GM19043 (cell line): ENCODE data around the gene KLHL6.
"Not testable (repeated sequence)": the region's sequence is repeated elsewhere in the genome, so short reads cannot be mapped to it uniquely, and the experiment has no call there.

Source experiments
- ATAC-seq: cut with Tn5 transposase; IDR thresholded peaks from one replicate; pipeline ENCODE4 v1.9.1; 2021; ENCODE audit warnings: low read depth; ENCODE audit not compliant: unreplicated experiment

Gene KLHL6

GRCh38 chr3:183489455-183490210, 65.9 kb downstream of the KLHL6 start:
- ATAC-seq, result no peak

GRCh38 chr3:183488343-183488742, 67.2 kb downstream of the KLHL6 start:
- no peak for ATAC-seq

DNA sequence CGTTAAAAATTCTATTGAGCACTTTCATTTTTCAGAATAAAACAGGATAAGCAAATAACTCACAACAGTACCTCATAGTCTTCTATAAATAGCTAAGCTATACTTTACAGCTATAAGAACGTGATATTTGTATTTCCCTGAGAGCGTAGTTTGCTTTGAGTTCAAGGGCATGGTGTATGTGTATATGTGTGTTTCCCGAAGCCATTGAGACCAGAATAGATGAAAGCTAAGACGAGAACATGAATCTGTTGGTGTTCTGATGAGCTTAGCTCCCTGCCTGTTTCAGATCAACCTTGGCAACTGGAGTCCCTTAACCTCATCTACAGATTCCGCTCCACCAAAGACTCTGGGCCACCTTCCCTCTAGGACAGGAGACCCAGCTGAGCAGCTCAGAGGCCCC, 67.6 kb downstream of the KLHL6 start:
- ATAC-seq, result no peak

DNA sequence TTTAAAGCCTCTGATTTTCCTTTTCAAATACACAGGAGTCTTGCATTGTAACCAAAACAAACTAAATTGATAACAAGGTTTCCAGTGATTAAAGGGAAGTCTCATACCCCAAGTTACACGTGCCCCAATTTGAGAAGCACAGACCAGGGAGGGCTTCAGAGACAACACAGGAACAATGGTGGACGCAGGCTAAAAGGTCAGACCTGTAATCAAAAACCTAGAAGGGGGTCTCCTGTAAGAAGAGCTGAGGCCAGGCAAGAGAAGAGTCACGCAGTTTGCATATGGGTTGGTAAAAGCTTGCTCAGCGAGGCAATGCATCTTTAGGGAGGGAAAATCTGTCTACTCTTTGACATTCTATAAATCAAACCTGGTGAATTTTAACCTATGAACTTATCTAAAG, 68.5 kb downstream of the KLHL6 start:
- no peak for ATAC-seq

DNA sequence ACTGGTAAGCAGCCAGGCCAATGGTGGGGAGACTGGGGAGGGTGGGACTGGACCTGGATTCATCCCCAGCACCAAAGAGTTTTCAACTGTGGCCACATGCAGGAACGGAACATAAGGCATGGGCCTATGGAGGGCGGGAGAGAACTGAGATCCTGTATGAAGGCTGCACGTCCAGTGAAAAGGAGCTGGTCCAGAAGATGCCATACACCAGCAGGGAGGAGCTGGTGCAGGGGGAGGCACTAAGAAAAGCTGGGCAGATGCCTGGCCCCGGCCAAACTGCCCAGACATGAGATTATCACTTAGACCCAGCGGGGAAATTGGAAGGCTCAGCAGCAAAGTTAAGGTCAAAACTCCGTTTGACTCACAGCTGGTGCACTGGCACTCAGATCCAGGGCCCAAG, 69.0 kb downstream of the KLHL6 start:
- no peak for ATAC-seq

- ATAC-seq, result no peak
Measured at GRCh38 chr3:183485585-183485984, 69.9 kb downstream of the KLHL6 start.

DNA sequence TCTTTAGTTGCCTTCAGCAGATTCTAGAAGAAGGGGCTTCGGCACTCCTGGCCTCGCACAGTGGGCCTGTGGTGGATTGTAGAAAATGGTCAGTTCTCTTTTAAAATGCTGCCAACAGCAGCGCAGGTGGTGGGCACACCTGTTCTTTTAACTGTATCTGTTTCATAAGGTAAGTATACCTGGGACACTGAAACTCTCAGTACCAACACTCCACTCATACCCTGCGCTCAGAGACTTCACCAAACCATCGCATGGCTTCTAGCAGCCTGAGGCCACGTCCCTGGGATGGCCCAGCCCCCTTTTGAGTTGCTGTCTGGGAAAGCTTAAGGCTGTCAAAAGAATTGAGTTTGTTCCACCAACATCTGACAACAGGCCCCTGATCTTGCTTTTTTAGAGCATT, 70.4 kb downstream of the KLHL6 start:
- no peak for ATAC-seq

- ATAC-seq, result no peak
Measured at GRCh38 chr3:183484431-183485075, 71.0 kb downstream of the KLHL6 start.

- no peak for ATAC-seq
Measured at GRCh38 chr3:183481582-183481981, 73.9 kb downstream of the KLHL6 start.

DNA sequence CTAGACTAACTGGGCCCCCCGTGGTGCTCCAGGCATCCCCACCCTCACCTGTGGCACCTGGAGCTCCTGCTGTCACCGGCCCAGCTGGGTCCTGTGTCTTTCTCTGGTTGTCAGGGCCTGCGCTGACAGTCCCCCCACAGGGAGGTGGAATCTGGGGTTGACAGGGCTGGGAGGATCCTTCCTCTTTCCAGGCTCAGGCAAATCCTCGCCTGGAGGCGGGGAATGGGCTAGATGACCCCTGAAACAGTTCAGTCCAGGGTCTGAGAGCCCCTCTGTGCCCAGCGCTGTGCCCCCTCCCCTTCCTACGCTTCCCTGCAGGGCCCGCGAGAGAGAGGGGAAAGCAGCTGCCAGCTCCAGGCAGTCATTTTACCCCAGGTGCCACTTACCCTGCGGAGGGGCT, 77.0 kb downstream of the KLHL6 start:
- no peak for ATAC-seq

DNA sequence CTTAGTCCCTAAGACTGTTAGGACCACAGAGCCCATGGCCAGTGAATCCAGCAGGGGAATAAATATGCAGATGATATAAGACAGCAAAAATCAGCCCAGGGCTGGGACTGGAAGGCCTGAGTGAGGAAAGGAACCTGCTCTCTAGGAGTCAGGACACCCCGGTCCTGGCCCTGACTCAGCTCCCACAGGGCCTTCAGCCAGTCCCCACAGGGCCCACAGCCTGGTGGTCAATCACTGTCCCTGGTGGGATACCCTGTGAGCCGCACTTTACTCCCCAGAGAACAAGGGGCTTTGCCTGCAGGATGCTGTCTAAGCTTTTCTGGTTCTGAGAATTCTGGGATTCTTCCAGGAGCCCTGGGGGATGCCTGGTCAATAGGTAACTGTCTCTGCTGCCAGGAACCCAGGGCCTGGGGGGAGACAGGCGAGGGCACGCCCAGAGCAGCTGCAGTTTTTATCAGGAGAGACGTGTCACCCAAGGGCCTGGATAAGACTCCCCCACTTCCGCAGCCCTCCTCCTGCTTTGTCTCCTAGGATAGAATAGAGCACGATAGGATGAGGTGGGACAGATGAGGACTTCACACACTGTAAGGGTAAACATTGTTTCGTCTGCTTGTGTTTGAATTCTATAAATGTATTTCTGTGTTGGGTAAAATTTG, 77.6 kb downstream of the KLHL6 start:
- ATAC-seq, result no peak

GRCh38 chr3:183475764-183476162, 79.7 kb downstream of the KLHL6 start:
- ATAC-seq, result not testable (repeated sequence)

DNA sequence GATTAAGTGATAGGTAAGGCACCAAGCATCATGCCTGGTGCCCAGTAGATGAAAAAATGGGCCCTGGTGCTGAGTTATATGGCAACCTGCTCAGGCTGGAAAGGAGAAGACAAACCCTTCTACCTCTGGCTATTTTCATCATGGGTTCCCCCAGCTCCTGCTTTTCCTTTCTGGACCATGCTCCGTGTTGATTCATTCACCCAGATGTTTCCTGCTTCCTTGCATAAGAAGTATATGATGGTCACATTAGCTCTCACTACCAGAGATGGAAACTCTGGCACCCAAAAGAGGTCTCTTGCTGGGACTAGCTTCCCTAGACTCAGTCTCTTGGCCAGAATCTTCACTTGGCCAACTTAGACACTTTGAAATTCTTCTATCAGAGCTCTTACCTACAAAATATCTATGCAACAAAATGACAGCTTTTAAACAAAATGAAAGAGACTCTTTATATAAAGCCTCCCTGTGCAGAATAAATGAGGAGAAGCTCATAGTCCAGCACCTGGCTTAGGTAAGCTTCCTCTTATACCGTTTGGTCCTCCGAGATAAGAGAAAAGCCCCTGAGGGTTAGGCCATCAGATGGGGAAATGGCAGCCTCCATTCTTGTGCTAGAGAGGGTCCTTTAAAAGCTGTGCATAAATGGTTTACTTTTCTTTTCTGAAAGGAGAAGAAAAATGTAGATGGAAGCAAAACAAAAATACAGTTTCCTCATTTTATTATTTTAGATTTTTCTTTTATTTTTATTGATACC, 80.3 kb downstream of the KLHL6 start:
- ATAC-seq, result no peak

GRCh38 chr3:183473969-183474368, 81.5 kb downstream of the KLHL6 start:
- ATAC-seq, result no peak

GRCh38 chr3:183472155-183472554, 83.4 kb downstream of the KLHL6 start:
- no peak for ATAC-seq

GRCh38 chr3:183468424-183468823, 87.1 kb downstream of the KLHL6 start:
- no peak for ATAC-seq

- no peak for ATAC-seq
Measured at GRCh38 chr3:183466575-183466974, 88.9 kb downstream of the KLHL6 start.

- not testable (repeated sequence) for ATAC-seq
Measured at GRCh38 chr3:183465710-183466109, 89.8 kb downstream of the KLHL6 start.

DNA sequence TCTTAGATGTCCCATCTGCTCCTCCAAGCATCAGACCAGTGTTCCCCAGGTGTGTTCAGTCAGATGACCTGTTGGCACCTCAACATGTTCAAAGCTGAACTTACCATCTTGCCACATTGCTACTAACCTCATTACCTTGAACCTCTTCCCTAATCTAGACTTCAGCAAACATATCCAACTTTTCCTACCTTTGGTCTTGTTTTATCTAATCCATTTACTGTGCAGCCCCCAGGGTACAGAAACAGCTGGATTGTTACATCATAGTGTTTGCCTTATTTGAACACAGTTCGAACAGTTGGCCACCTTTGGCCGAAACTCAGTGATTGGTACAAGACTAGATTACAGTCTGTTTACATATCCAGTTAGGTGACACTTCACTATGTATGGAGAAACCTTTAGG, 91.0 kb downstream of the KLHL6 start:
- ATAC-seq, result no peak

DNA sequence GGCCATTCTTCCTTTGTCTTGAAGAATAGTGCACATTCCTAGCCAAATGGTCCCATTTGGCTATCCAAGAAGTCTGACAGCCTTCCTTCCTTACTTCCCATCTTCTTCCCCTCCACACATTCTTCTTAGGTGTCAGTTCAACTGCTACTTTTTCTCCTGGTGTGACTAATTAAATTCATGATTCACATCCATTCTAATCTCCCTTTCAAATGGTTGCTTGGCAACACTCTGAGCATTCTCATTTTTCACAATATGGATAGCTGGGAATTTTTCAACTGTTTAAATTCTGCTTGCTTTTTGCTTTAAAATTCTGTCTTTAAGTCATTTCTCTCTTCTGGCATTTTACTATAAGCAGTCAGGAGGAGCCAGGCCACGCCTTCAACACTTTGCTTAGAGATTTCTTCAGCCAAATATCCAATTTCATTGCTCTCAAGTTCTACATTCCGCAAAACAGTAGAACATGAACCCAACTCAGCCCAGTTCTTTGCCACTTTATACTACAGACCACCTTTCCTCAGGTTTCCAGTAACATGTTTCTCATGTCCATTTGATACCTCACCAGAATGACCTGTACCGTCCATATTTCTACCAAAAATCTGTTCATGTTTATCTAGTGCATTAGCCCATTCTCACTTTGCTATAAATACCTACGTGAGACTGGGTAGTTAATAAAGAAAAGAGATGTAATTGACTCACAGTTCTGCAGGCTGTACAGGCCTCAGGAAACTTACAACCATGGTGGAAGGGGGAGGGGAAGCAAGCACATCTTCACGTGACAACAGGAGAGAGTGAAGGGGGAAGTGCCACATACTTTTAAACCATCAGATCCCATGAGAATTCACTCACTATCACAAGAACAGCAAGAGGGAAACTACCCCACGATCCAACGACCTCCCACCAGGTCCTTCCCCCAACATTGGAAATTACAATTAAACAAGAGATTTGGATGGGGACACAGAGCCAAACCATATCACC, 95.1 kb downstream of the KLHL6 start:
- ATAC-seq, result no peak
